ENCODE results near the gene RPS5. TPM values are rescaled to one million over a fixed set of nuclear protein-coding genes. Genes with fewer than 3 reads are reported as not detected.

The RPS5 gene
- total and polyA plus RNA-seq, 9 of the 15 experiments (the other 6 are each of a cell fraction or from before 2014, with no cell fraction given): 1,228 to 3,570 (median 2,484) TPM

GRCh38 chr19:58386576-58387337, at the start of gene RPS5 (continued):
- no peak for TF ChIP-seq NCOA1 (IDR thresholded peaks at IDR 0.05; ENCODE audit: low read depth)
- no peak for TF ChIP-seq RBM17 (IDR thresholded peaks at IDR 0.05; ENCODE audit: borderline replicate concordance, low read depth, low read length)
- TF ChIP-seq FUS (optimal IDR thresholded peaks at IDR 0.05; ENCODE audit: low read depth, low read length): no peak
- TF ChIP-seq FOXM1 (IDR thresholded peaks at IDR 0.05; ENCODE audit: low read depth): no peak
- TF ChIP-seq FOXM1 (CRISPR knock-in tag; IDR thresholded peaks at IDR 0.05; ENCODE audit: low read depth): peak; percentile 95; the same call in 1 of the 2 replicates
- peak; percentile 71; the same call in 1 of the 2 replicates for TF ChIP-seq HDAC2 (IDR thresholded peaks at IDR 0.05)
- TF ChIP-seq POLR2AphosphoS5 (IDR thresholded peaks at IDR 0.05; ENCODE audit: control insufficient read depth, insufficient read depth, low read depth, low read length): peak; percentile 96
- TF ChIP-seq CXXC5 (CRISPR knock-in tag; IDR thresholded peaks at IDR 0.05): peak; percentile 89
- peak; percentile 80 for TF ChIP-seq CEBPB (tag; IDR thresholded peaks at IDR 0.05)
- TF ChIP-seq GMEB1 (CRISPR knock-in tag; IDR thresholded peaks at IDR 0.05): peak; percentile 95
- TF ChIP-seq ZNF592 (IDR thresholded peaks at IDR 0.05): peak; percentile 94
- TF ChIP-seq POLR2A (conservative IDR thresholded peaks at IDR 0.05): peak; percentile 97
- peak; percentile 59; the same call in 1 of the 2 replicates for TF ChIP-seq CEBPG (CRISPR knock-in tag; IDR thresholded peaks at IDR 0.05)
- peak; percentile 32 to 56; a peak in 2 of 4 replicates for TF ChIP-seq CEBPG (tag; conservative IDR thresholded peaks at IDR 0.05 in 1 of 2, IDR thresholded peaks at IDR 0.05 in 1 of 2)
- 0 out of 2 replicates have a peak, but pooled peaks have one; percentile 11 for TF ChIP-seq E2F3 (CRISPR knock-in tag; IDR thresholded peaks at IDR 0.05)
- TF ChIP-seq ZBTB7A (IDR thresholded peaks at IDR 0.05; ENCODE audit: borderline replicate concordance, control insufficient read depth, low read depth, low read length): peak; percentile 4; the same call in 1 of the 2 replicates
- TF ChIP-seq CBX3 (IDR thresholded peaks at IDR 0.05; ENCODE audit: borderline replicate concordance in 1 of 2, low read length in 2 of 2): no peak
- peak; percentile 24; the same call in 1 of the 2 replicates for TF ChIP-seq CREB3L1 (IDR thresholded peaks at IDR 0.05; ENCODE audit: borderline replicate concordance, low read depth)
- peak; percentile 36; the same call in 1 of the 2 replicates for TF ChIP-seq CTBP1 (IDR thresholded peaks at IDR 0.05; ENCODE audit: borderline replicate concordance)
- peak; percentile 71 for TF ChIP-seq TFAP4 (CRISPR knock-in tag; IDR thresholded peaks at IDR 0.05; ENCODE audit: borderline replicate concordance)
